ENCODE measurements around the gene GRID2.

DNA sequence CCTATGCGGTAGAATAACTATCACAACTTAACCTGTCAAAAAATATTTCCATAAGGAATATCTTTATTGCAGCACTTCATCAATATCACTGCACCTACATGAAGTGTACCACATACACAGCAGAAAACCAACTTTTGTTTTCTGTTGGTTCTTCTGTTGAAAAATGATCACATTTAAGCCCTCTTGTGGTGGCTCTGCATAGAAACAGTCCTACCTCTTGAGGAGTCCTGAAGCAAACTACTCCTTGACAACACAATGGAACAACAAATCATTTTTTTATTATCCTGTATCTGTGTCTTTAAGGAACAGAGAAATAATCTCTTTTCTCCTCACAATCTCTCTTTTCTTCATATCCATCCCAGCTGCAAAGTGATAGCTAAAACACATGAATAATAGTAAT lies 1484.9 kb downstream of the GRID2 start:
- TF ChIP-seq KLF9 (CRISPR knock-in tag; IDR thresholded peaks at IDR 0.05; ENCODE audit: low read depth) (no peak), MYC (CRISPR knock-in tag; IDR thresholded peaks at IDR 0.05; ENCODE audit: borderline replicate concordance) (no peak)
- TF ChIP-seq, protein P1, sequence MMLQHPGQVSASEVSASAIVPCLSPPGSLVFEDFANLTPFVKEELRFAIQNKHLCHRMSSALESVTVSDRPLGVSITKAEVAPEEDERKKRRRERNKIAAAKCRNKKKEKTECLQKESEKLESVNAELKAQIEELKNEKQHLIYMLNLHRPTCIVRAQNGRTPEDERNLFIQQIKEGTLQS (CRISPR knock-in tag; IDR thresholded peaks at IDR 0.05), result no peak

Data from HepG2 (cell line).